ENCODE measurements around the gene SPEM2. TPM values are rescaled to one million over a fixed set of nuclear protein-coding genes. Genes with fewer than 3 reads are reported as not detected.

Gene SPEM2
- total RNA-seq, 1 donor from 2014 or later: not detected

DNA sequence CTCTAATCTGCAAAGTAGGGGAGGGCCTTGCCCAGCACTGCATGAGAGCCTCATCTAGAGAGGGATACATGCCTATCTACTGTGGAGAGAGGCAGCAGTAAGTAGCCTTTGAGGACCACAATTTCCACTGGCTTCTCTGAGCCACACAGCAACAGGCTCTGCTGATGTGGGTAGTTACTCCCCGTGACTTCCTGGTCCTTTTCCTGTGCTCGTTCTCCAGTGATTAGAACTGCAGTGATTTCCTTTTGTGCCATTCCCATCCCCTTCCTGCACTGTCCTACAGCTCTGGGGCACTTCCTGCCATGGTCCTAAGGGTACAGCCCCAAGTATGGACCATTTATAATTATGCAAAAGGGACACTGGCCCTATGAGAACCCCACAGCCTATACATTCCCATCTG is 34.1 kb upstream of the SPEM2 start:
- Histone ChIP-seq H3K9me3 (replicated peaks) (no peaks in the 10 kb centered on the region), H3K4me1 (peaks cover 43% of the 10 kb centered on the region), H3K27ac (replicated peaks) (peak overlapping the region; percentile 44), H3K36me3 (peaks cover 42% of the 10 kb centered on the region), H3K4me3 (no peak overlapping the region), H3K27me3 (ENCODE audit: low read depth) (no peaks in the 10 kb centered on the region)
- no peak for DNase-seq
- TF ChIP-seq CTCF (IDR thresholded peaks at IDR 0.05; ENCODE audit: borderline replicate concordance): no peak
- intact Hi-C loops (cut with micrococcal nuclease): no loop called here

DNA sequence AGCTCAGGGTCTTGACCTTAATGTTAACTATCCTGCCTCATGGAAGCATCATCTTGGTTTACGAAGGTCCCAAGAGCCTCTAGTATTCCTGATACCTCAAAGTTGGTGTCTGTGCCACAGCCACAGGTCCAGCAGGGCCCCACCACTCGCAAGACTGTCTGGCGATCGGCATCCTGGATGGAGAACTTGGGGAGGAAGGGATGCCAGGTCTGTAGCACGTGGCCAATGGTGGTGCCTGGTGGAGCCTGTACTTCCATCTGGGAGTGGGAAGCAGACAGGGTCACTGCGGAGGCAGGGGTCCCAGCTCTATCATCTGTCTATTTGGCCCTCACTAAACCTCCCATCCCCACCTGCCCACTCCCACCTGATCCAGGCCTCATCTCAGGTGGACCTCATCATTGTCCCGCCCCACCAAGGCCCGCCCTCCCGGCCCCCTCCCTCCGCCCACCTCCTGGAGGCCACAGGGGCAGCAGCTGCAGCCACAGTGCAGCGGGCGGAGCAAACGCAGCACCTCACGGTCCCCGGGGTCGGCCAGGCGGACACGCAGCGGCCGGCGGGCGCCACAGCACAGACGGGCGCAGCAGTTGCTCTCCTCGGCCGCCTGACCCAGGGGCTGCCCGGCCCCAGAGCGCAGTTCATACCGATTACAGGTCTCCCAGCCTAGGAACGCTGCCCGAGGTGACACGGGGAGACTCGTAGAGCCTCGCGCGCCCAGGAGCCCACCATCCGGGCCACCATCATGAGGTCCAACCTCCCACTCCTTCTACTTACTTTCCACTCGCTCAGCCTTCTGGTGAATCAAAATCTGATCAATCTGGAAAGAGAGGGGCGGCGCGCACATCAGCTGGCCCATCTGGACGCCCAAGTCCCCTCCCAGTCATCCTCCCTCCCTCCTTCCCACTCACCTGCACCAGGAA is 32.5 kb upstream of the SPEM2 start:
- H3K27ac ChIP-seq (replicated peaks): peak overlapping the region; percentile 96
- intact Hi-C loops (cut with micrococcal nuclease): no loop called here
- no peaks in the 10 kb centered on the region for H3K27me3 ChIP-seq (ENCODE audit: low read depth)
- H3K36me3 ChIP-seq: peaks cover 42% of the 10 kb centered on the region
- no peak for TF ChIP-seq CTCF (IDR thresholded peaks at IDR 0.05; ENCODE audit: borderline replicate concordance)
- peaks cover 43% of the 10 kb centered on the region for H3K4me1 ChIP-seq
- no peak for DNase-seq
- H3K4me3 ChIP-seq: peak overlapping the region; percentile 80
- H3K9me3 ChIP-seq (replicated peaks): no peaks in the 10 kb centered on the region

- peaks cover 43% of the 10 kb centered on the region for H3K4me1 ChIP-seq
- no peak for TF ChIP-seq CTCF (IDR thresholded peaks at IDR 0.05; ENCODE audit: borderline replicate concordance)
- H3K27ac ChIP-seq (replicated peaks): peak overlapping the region; percentile 96
- no peaks in the 10 kb centered on the region for H3K27me3 ChIP-seq (ENCODE audit: low read depth)
- peaks cover 33% of the 10 kb centered on the region for H3K36me3 ChIP-seq
- intact Hi-C loops (cut with micrococcal nuclease): no loop called here
- DNase-seq: peak; percentile 33
- peak overlapping the region; percentile 80 for H3K4me3 ChIP-seq
- no peaks in the 10 kb centered on the region for H3K9me3 ChIP-seq (replicated peaks)
These were observed 31.6 kb upstream of the SPEM2 start for GRCh38 chr17:7393613-7394451.

GRCh38 chr17:7394452-7395191 is 30.8 kb upstream of the SPEM2 start, which contains the start of gene PLSCR3:
TSS of gene PLSCR3 (minus strand) at chr17:7394525. CDS start at chr17:7394110, 415 bp downstream.
- peaks cover 43% of the 10 kb centered on the region for H3K4me1 ChIP-seq
- intact Hi-C loops (cut with micrococcal nuclease): no loop called here
- no peaks in the 10 kb centered on the region for H3K27me3 ChIP-seq (ENCODE audit: low read depth)
- TF ChIP-seq CTCF (IDR thresholded peaks at IDR 0.05; ENCODE audit: borderline replicate concordance): peak; percentile 52
- H3K27ac ChIP-seq (replicated peaks): peak within 1 kb of the TSS; percentile 96
- peak within 1 kb of the TSS; percentile 80 for H3K4me3 ChIP-seq
- DNase-seq: peak; percentile 91
- H3K36me3 ChIP-seq: peaks cover 25% of the 10 kb centered on the region
- H3K9me3 ChIP-seq (replicated peaks): no peaks in the 10 kb centered on the region

DNA sequence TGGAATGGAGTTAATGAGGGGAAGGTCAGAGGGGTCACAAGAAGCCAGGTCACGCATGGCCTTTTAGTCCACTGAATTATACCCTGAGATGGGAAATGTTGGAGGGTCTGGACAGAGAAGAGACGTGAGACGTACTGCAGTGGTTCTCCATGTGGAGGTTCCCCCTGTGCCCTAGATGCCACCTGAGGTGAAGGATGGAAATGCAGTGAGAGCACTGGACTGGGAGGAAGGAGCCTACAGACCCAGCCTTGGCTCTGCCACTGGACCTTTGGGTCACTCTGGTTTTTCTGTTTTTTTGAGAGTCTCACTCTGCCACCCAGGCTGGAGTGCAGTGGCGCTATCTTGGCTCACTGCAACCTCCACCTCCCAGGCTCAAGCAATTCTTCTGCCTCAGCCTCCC is 29.3 kb upstream of the SPEM2 start:
- no peak for TF ChIP-seq CTCF (IDR thresholded peaks at IDR 0.05; ENCODE audit: borderline replicate concordance)
- H3K27me3 ChIP-seq (ENCODE audit: low read depth): no peaks in the 10 kb centered on the region
- H3K36me3 ChIP-seq: peaks cover 12% of the 10 kb centered on the region
- intact Hi-C loops (cut with micrococcal nuclease): no loop called here
- no peak overlapping the region for H3K4me3 ChIP-seq
- no peaks in the 10 kb centered on the region for H3K9me3 ChIP-seq (replicated peaks)
- DNase-seq: no peak
- no peak overlapping the region for H3K27ac ChIP-seq (replicated peaks)
- H3K4me1 ChIP-seq: peaks cover 34% of the 10 kb centered on the region

Data from left ventricle myocardium inferior (tissue), 1 donor.